Urothelium cell line (cell line): ENCODE data around the gene DOCK3.

Experiments used
- DNase-seq: peaks from one replicate; pipeline ENCODE4 v3.0.0; 2011; ENCODE audit warnings: low spot score, mixed read lengths
- FAIRE-seq: peaks from 2 replicates; lab custom pipeline; 2011; peaks lifted over from hg19 to GRCh38; lab: Jason Lieb, UNC

DOCK3 gene

GRCh38 chr3:51393564-51393963, 718.8 kb downstream of the DOCK3 start:
- FAIRE-seq: no peak
- DNase-seq: no peak

DNA sequence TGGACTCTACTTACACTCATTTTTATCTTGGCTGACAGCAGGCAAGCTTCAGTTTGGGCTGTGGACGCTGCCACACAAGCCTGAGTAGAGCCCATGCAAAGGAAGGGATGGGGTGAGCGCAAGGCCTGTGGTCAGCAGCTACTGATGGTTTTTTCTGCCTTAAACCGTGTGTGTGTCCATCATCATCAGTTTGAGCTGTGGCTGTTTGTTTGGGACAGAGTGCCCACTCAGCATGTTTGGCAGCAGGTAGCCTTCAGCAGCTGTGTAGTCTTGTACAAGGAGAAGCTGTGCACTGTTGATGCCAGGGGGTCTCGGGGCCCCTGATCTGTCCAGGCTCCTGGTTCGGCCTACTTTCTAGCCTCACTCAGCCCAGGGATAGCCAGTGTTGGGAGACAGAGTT, 719.8 kb downstream of the DOCK3 start:
- FAIRE-seq: no peak
- DNase-seq: no peak

DNA sequence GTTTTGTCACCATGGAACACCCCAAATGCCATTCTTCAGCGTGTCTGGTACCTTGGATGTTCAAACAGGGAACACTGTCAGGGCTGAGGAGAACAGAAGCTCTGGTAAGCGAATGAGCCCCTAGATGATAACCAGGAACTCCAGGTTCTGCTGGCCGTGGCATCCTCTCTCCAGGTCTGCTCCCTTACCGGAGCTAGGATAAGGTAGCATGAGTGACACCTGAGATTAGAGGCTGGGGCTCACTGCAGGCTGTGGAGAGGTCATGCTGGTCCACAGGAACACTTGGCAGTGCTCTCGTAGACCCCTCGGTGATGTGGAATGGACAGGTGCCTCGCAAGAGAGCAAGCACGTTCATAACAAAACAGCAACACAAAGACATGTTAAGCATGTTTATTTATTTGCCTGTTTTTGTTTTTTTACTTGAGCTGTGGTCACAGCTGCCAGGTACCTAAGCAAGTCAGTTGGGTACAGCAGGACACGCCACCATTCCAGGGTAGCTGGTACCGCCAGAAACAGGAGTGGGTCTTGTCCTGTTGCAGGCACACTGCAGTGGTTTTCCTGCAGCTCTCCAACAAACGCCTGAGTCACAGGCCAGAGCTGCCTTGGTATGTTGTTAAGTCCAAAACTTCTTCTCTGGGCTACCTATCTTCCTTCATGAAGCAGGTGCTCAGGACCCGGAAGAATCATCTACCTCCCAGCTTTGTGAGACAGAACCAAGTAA, 720.9 kb downstream of the DOCK3 start:
- no peak for FAIRE-seq

DNA sequence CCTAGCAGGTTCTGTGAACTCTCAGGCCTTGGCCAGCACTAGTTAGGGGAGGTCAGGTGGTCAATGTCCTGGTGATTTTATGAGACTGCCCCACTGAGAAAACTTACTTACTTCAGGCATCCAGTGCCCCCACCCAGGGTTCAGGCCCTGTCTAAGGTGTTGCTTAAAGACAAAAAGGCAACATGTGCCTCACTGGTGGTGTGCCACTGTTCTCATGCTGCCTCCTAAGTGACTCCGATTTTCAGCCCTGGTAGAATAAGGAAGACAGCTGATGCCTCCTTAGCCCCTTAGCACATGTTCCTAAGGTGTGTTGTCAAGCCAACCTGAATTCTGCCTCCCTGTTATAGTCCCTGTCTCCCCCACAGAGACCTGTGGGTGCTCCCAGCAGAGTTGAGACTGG, 721.7 kb downstream of the DOCK3 start:
- DNase-seq (no peak), FAIRE-seq (no peak)

More for the DNA sequence above, 720.9 kb downstream of the DOCK3 start:
- no peak for DNase-seq

GRCh38 chr3:51397392-51397791, 722.7 kb downstream of the DOCK3 start:
- DNase-seq: no peak
- FAIRE-seq: peak; percentile 66

GRCh38 chr3:51398595-51399310, 724.0 kb downstream of the DOCK3 start:
- FAIRE-seq (no peak), DNase-seq (no peak)

- no peak for FAIRE-seq
- no peak for DNase-seq
Observed at GRCh38 chr3:51400166-51400565, 725.4 kb downstream of the DOCK3 start.

- DNase-seq (no peak), FAIRE-seq (no peak)
Observed at GRCh38 chr3:51401735-51402134, 727.0 kb downstream of the DOCK3 start.

DNA sequence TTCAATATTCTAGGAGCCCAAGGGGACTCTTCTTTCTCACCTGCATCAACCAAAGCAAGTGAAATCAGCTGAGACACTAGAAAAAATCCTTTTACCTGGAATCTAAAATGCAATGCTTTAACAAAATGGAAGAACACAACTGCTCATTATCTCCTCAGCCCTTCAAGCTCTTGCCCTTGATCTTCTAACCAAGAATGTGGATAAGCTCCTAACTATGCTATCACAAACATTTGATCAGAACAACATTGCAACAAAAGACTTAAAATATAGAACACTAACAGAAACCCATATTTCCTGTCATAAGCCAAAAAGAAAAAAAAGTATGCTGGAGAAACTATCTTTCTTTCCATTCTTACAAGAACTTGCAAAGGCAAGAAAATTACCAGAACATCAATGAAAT, 728.9 kb downstream of the DOCK3 start:
- DNase-seq (no peak), FAIRE-seq (no peak)

DNA sequence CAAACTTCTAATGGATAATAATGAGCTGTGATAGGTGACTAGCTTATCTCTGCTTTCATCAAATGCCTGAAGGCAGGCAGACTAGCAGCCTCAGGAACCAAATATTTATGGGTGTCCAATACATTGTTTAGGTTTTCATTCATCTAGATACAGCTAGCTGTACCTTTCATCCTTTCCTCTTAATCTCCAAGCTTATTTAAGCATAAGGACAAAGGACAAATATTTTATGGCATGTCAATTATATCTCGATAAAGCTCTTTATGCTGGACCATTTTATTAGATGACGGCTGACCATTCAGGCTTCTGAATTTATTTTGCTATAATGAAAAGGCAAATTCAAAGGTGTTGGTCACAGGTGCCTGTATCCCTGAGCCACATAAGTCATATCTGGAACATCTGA, 733.3 kb downstream of the DOCK3 start:
- FAIRE-seq (no peak), DNase-seq (no peak)

DNA sequence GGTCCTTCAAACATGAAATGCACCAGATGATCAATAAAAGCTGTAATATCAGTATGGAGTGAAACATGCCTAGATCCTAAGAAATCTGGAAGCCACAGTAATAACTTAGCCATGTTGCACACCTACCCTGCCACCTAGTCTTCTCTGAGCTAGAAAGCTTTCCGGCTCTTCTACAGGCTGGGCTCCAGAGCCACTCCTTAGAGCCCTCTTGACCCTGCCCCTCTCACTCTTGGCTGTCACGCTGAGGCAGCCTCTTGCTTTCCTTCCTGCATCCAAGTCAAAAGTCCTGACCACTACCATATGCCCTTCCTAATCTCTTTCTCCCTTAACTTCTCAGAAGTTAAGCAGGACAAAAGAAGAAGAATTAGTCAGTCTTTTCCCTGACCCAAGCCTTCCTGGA, 734.1 kb downstream of the DOCK3 start:
- DNase-seq: no peak
- FAIRE-seq: no peak

- no peak for FAIRE-seq
- DNase-seq: no peak
Observed at GRCh38 chr3:51422211-51422610, 747.5 kb downstream of the DOCK3 start.

GRCh38 chr3:51426921-51427320, 752.2 kb downstream of the DOCK3 start:
- DNase-seq (no peak), FAIRE-seq (no peak)

DNA sequence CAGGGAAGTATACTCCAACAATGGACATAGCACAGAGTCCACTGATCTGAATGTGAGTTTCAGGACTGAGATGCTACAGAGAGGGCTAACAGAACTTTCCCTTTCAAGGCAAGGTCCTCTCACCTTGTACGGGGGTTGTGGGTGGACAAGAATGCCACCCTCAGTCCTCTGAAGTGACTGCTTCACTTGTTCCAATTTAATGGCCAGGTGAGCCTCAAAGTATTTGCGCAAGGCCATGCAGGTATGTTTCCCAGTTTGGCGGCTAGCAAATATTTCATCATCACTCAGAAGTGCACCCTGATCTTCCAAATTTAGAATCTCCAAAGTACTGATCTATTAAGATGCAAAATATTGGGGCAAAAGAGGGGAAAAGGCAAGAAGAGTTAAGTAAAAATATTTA, 754.4 kb downstream of the DOCK3 start:
- DNase-seq (no peak), FAIRE-seq (no peak)
